Neural progenitor cell (in vitro differentiated cells): ENCODE data around the gene ANAPC15. TPM values are rescaled to one million over a fixed set of nuclear protein-coding genes. Genes with fewer than 3 reads are reported as not detected.
"Not testable (repeated sequence)": the region's sequence is repeated elsewhere in the genome, so short reads cannot be mapped to it uniquely, and the experiment has no call there.

ENCODE experiments used
- DNase-seq: peaks from one replicate; pipeline ENCODE4 v3.0.0-alpha.2; 2016; ENCODE audit warnings: low spot score
- H2AFZ ChIP-seq: fragments of 200-600 bp; sonication (generic); replicated peaks from 2 replicates; pipeline ENCODE4 v1.6.1; 2016; ENCODE audit warnings: antibody characterized with exemption
- H3F3A ChIP-seq: fragments of 200-600 bp; sonication (generic); 2 replicates; pipeline ENCODE4 v1.6.1; 2016; ENCODE audit warnings: antibody characterized with exemption, low read depth
- H3K27ac ChIP-seq: fragments of 200-600 bp; sonication (generic); 2 replicates; pipeline ENCODE4 v1.5.1; 2016; ENCODE audit warnings: mild to moderate bottlenecking
- H3K27me3 ChIP-seq: fragments of 200-600 bp; sonication (generic); 2 replicates; pipeline ENCODE4 v1.6.1; 2016; ENCODE audit warnings: mild to moderate bottlenecking, moderate library complexity
- H3K36me3 ChIP-seq: fragments of 200-600 bp; sonication (generic); 2 replicates; pipeline ENCODE4 v1.5.1; 2016
- H3K4me1 ChIP-seq: fragments of 200-600 bp; sonication (generic); 2 replicates; pipeline ENCODE4 v1.6.1; 2016; ENCODE audit warnings: mixed run types
- H3K4me2 ChIP-seq: fragments of 200-600 bp; sonication (generic); 2 replicates; pipeline ENCODE4 v1.6.1; 2016
- H3K4me3 ChIP-seq: fragments of 200-600 bp; sonication (generic); 2 replicates; pipeline ENCODE4 v1.5.1; 2016
- H3K79me2 ChIP-seq: fragments of 200-600 bp; sonication (generic); 2 replicates; pipeline ENCODE4 v1.6.1; 2016; ENCODE audit warnings: low read depth
- H3K9ac ChIP-seq: fragments of 200-600 bp; sonication (generic); 2 replicates; pipeline ENCODE4 v1.6.1; 2016
- H3K9me3 ChIP-seq: fragments of 200-600 bp; sonication (generic); 2 replicates; pipeline ENCODE4 v1.5.1; 2016; ENCODE audit warnings: low read depth
- H4K20me1 ChIP-seq: fragments of 200-600 bp; sonication (generic); 2 replicates; pipeline ENCODE4 v1.6.1; 2016; ENCODE audit warnings: low read depth
- H3K27ac Mint-ChIP-seq: 3 replicates; pipeline ENCODE4 v1.8.0; 2021; ENCODE audit warnings: mixed read lengths
- H3K27me3 Mint-ChIP-seq: 2 replicates; pipeline ENCODE4 v1.8.0; 2022; ENCODE audit warnings: low read depth, mild to moderate bottlenecking, inconsistent platforms, moderate library complexity, mixed read lengths; ENCODE audit not compliant: insufficient read depth
- H3K36me3 Mint-ChIP-seq: 3 replicates; pipeline ENCODE4 v1.8.0; 2021; ENCODE audit warnings: mixed read lengths
- H3K4me1 Mint-ChIP-seq: 3 replicates; pipeline ENCODE4 v1.8.0; 2021; ENCODE audit warnings: mixed read lengths
- H3K4me3 Mint-ChIP-seq: 3 replicates; pipeline ENCODE4 v1.8.0; 2021; ENCODE audit warnings: mild to moderate bottlenecking, moderate library complexity, mixed read lengths
- H3K9me3 Mint-ChIP-seq: 3 replicates; pipeline ENCODE4 v1.8.0; 2020; ENCODE audit warnings: mixed read lengths
- EZH2 ChIP-seq: fragments of 200-600 bp; sonication (generic); IDR thresholded peaks from 2 replicates; pipeline ENCODE4 v1.6.1; 2017; ENCODE audit warnings: antibody characterized with exemption, mild to moderate bottlenecking, moderate library complexity
- EZH2phosphoT487 ChIP-seq: fragments of 200-600 bp; sonication (generic); IDR thresholded peaks from 2 replicates; pipeline ENCODE4 v1.6.1; 2017; ENCODE audit warnings: antibody characterized with exemption
- total RNA-seq: library from RNA; depleted of rRNA; stranded (reverse); fragments of >200 nt; gene quantifications from 2 replicates; pipeline ENCODE4 v1.2.3, GENCODE V29; 2015; ENCODE audit warnings: low replicate concordance
- TF ChIP-seq, protein P1 (sequence below): fragments of 200-600 bp; sonication (generic); IDR thresholded peaks from 2 replicates; pipeline ENCODE4 v1.5.1; 2017; ENCODE audit warnings: antibody characterized with exemption, mild to moderate bottlenecking

ANAPC15 gene
- total RNA-seq, 1 donor from 2014 or later, result 45.6 TPM

DNA sequence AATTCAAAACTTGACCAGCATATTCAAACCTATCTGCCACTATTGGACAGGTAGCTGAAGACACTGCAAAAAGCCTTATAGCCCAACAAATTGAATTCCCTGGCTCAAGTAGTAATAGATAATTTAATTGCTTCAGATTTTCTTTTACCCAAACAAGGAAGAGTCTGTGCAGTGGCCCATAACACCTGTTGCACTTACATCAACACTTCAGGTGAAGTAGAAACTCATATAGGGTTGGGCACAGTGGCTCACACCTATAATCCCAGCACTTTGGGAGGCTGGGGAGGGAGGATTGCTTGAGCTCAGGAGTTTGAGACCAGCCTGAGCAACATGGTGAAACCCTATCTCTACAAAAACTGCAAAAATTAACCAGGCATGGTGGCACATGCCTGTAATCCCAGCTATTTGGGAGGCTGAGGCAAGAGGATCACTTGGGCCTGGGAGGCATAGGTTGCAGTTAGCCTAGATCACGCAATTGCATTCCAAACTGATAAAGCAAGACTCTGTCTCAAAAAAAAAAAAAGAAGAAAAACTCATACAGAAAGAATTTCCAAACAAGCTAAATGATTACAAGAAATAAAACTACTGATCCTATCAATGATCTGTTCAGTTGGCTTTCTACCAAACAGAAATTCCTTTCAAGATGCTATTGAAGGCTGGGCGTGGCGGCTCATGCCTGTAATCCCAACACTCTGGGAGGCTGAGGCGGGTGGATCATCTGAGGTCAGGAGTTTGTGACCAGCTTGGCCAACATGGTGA, 32.5 kb upstream of the ANAPC15 start:
- no peaks in the 10 kb centered on the region for H3K4me1 Mint-ChIP-seq
- Histone ChIP-seq H3F3A (no peaks in the 10 kb centered on the region), H3K9me3 (no peaks in the 10 kb centered on the region), H4K20me1 (no peaks in the 10 kb centered on the region), H3K27me3 (no peaks in the 10 kb centered on the region), H3K4me1 (no peaks in the 10 kb centered on the region), H3K79me2 (no peaks in the 10 kb centered on the region), H3K36me3 (no peaks in the 10 kb centered on the region), H3K9ac (no peak overlapping the region), H3K4me2 (no peak overlapping the region), H3K4me3 (no peak overlapping the region), H3K27ac (no peak overlapping the region), H2AFZ (no peak overlapping the region)
- H3K27me3 Mint-ChIP-seq, result peaks cover 9% of the 10 kb centered on the region
- H3K4me3 Mint-ChIP-seq, result no peak overlapping the region
- no peak for DNase-seq
- TF ChIP-seq EZH2, result no peak
- no peak for TF ChIP-seq EZH2phosphoT487
- TF ChIP-seq, protein P1, sequence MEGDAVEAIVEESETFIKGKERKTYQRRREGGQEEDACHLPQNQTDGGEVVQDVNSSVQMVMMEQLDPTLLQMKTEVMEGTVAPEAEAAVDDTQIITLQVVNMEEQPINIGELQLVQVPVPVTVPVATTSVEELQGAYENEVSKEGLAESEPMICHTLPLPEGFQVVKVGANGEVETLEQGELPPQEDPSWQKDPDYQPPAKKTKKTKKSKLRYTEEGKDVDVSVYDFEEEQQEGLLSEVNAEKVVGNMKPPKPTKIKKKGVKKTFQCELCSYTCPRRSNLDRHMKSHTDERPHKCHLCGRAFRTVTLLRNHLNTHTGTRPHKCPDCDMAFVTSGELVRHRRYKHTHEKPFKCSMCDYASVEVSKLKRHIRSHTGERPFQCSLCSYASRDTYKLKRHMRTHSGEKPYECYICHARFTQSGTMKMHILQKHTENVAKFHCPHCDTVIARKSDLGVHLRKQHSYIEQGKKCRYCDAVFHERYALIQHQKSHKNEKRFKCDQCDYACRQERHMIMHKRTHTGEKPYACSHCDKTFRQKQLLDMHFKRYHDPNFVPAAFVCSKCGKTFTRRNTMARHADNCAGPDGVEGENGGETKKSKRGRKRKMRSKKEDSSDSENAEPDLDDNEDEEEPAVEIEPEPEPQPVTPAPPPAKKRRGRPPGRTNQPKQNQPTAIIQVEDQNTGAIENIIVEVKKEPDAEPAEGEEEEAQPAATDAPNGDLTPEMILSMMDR, result no peak
- no peak overlapping the region for H3K27ac Mint-ChIP-seq
- H3K36me3 Mint-ChIP-seq, result no peaks in the 10 kb centered on the region
- no peaks in the 10 kb centered on the region for H3K9me3 Mint-ChIP-seq

DNA sequence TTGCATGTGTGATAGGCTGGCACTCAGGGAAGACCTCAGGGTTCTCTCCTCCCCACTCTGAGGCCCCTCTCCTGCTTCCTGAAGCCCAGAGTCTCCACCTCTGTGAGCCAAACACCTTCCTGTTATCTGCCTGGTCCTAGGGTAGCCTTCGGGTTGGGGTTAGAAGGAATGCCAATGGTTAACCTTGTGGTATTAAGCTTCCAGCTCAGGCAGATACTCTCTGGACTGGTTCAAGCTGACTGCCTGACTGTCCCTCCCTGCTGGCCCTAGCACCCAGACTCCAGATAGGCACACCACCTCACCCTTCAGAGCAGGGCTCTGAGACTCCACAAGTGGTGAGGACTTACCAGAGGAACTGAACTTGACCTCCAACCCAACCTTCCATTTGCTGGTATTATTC, 30.0 kb upstream of the ANAPC15 start:
- not testable (repeated sequence) for H3K9ac ChIP-seq, H3K4me3 ChIP-seq, H3K79me2 ChIP-seq, H4K20me1 ChIP-seq, H2AFZ ChIP-seq, H3K27ac Mint-ChIP-seq, H3K4me3 Mint-ChIP-seq, H3K27ac ChIP-seq, H3K27me3 ChIP-seq, H3K36me3 ChIP-seq, H3K4me1 ChIP-seq, H3K36me3 Mint-ChIP-seq, H3F3A ChIP-seq, H3K4me1 Mint-ChIP-seq, H3K27me3 Mint-ChIP-seq, H3K4me2 ChIP-seq, DNase-seq, H3K9me3 ChIP-seq, H3K9me3 Mint-ChIP-seq

DNA sequence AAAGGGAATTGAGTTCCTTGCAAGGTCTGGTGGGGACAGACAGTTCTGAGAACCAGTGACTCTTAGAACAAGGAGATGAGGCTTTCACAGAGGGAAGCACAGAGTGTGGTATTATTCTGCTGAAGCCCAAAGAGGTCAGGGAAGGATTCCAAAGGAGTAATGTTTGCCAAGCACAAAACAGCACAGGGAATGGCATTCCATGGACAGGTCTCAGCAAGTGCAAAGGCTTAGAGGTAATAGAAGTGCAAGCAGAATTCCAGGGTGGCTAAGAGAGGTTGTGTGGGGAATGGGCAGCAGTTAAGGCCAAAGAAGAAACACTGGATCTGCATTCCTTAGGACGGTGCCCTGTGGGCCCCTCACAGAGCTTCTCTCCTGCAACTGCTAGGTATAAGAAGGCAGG, 29.6 kb upstream of the ANAPC15 start:
- H3K27me3 ChIP-seq, H2AFZ ChIP-seq, H3K9me3 ChIP-seq, H3K27me3 Mint-ChIP-seq, H3K9ac ChIP-seq, H3K79me2 ChIP-seq, H3K4me3 Mint-ChIP-seq, H3K36me3 Mint-ChIP-seq, H3K36me3 ChIP-seq, H3K4me1 ChIP-seq, H3K27ac ChIP-seq, H3K9me3 Mint-ChIP-seq, DNase-seq, H3K4me1 Mint-ChIP-seq, H3K4me2 ChIP-seq, H4K20me1 ChIP-seq, H3F3A ChIP-seq, H3K27ac Mint-ChIP-seq, H3K4me3 ChIP-seq: not testable (repeated sequence)

DNA sequence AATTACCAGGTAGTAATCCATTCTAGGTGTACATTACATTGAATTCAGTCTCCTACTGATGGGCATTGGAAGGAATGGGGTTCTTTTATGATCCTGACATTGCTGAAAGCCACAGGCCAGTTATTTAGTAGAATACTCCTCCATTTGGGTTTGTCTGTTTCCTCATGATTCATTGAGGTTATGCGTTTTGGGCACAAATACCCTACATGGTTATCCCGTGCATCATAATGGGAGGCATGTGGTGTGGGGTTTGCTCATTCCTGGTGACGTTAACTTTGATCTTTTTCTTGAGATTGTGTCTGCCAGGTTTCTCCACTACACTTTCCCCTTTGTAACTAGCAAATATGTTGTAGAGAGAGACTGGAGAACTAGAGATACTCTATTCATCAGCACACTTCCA, 28.6 kb upstream of the ANAPC15 start:
- Mint-ChIP-seq H3K4me3 (no peak overlapping the region), H3K4me1 (no peaks in the 10 kb centered on the region), H3K9me3 (no peaks in the 10 kb centered on the region), H3K27ac (no peak overlapping the region), H3K36me3 (no peaks in the 10 kb centered on the region), H3K27me3 (peaks cover 9% of the 10 kb centered on the region)
- Histone ChIP-seq H4K20me1 (no peaks in the 10 kb centered on the region), H3K4me1 (no peaks in the 10 kb centered on the region), H2AFZ (no peak overlapping the region), H3K9me3 (no peaks in the 10 kb centered on the region), H3K4me3 (no peak overlapping the region), H3K9ac (no peak overlapping the region), H3K27ac (no peak overlapping the region), H3K27me3 (no peaks in the 10 kb centered on the region), H3K4me2 (no peak overlapping the region), H3K36me3 (no peaks in the 10 kb centered on the region), H3F3A (no peaks in the 10 kb centered on the region), H3K79me2 (no peaks in the 10 kb centered on the region)
- no peak for DNase-seq
- TF ChIP-seq EZH2phosphoT487 (no peak), EZH2 (no peak)
- TF ChIP-seq, protein P1, result no peak
